Body of pancreas (tissue), 4 donors: ENCODE measurements around the gene TEAD1.

Source experiments
- CTCF ChIP-seq, 7 experiments: fragments of 450-650 bp in 4 of 7; fragments of 200-600 bp in 3 of 7; sonication (generic) in 3 of 7; IDR thresholded peaks; one replicate each; pipeline ENCODE4 v1.5.1; 2016 to 2019; ENCODE audit warnings: antibody characterized with exemption in 7 of 7
- POLR2A ChIP-seq, 3 donors: fragments of 450-650 bp; IDR thresholded peaks; one replicate each; pipeline ENCODE4 v1.6.1; 2016; ENCODE audit warnings: antibody characterized with exemption in 3 of 3, mild to moderate bottlenecking in 2 of 3

- no peak for TF ChIP-seq CTCF (IDR thresholded peaks at IDR 0.05)
- TF ChIP-seq POLR2A (IDR thresholded peaks at IDR 0.05), result no peak
Observed at GRCh38 chr11:12789054-12789453, 114.8 kb downstream of the TEAD1 start.
